Stomach (tissue), 4 donors: ENCODE results near the gene ICE1.

Source experiments
- EP300 ChIP-seq: sonication (generic); formaldehyde crosslinking; IDR thresholded peaks from one replicate; pipeline ENCODE4 v1.6.1; 2017; ENCODE audit warnings: antibody characterized with exemption
- POLR2A ChIP-seq, 4 donors: fragments of 450-650 bp; IDR thresholded peaks; one replicate each; pipeline ENCODE4 v1.6.1; 2016; ENCODE audit warnings: antibody characterized with exemption in 4 of 4, control low read depth in 2 of 4, mild to moderate bottlenecking in 1 of 4, moderate library complexity in 1 of 4
- POLR2AphosphoS5 ChIP-seq, 3 donors: sonication (generic); formaldehyde crosslinking; IDR thresholded peaks; one replicate each; pipeline ENCODE4 v1.6.1; 2016; ENCODE audit warnings: antibody characterized with exemption in 3 of 3
- TF ChIP-seq, protein P1 (sequence below), 7 experiments: fragments of 450-650 bp in 4 of 7; fragments of 200-600 bp in 3 of 7; sonication (generic) in 3 of 7; IDR thresholded peaks; one replicate each; pipeline ENCODE4 v1.5.1; 2016 to 2019; ENCODE audit warnings: antibody characterized with exemption in 7 of 7, control low read depth in 2 of 7, mild to moderate bottlenecking in 1 of 7

GRCh38 chr5:5430136-5430535, 7.7 kb downstream of the ICE1 start:
- TF ChIP-seq POLR2A (IDR thresholded peaks at IDR 0.05): no peak
- no peak for TF ChIP-seq POLR2AphosphoS5 (IDR thresholded peaks at IDR 0.05)
- TF ChIP-seq, protein P1, sequence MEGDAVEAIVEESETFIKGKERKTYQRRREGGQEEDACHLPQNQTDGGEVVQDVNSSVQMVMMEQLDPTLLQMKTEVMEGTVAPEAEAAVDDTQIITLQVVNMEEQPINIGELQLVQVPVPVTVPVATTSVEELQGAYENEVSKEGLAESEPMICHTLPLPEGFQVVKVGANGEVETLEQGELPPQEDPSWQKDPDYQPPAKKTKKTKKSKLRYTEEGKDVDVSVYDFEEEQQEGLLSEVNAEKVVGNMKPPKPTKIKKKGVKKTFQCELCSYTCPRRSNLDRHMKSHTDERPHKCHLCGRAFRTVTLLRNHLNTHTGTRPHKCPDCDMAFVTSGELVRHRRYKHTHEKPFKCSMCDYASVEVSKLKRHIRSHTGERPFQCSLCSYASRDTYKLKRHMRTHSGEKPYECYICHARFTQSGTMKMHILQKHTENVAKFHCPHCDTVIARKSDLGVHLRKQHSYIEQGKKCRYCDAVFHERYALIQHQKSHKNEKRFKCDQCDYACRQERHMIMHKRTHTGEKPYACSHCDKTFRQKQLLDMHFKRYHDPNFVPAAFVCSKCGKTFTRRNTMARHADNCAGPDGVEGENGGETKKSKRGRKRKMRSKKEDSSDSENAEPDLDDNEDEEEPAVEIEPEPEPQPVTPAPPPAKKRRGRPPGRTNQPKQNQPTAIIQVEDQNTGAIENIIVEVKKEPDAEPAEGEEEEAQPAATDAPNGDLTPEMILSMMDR (IDR thresholded peaks at IDR 0.05): no peak
- TF ChIP-seq EP300: no peak
